H1 (cell line): ENCODE results near the gene UBE2D2. TPM values are rescaled to one million over a fixed set of nuclear protein-coding genes. Genes with fewer than 3 reads are reported as not detected.

ENCODE experiments used
- CTCF ChIA-PET: fragments of 300-600 bp; sonication (Branson Sonifier 250); formaldehyde crosslinking; loops from one replicate; lab custom pipeline; 2021; ENCODE audit not compliant: partially characterized antibody; lab: Charles Lee
- POLR2A ChIA-PET: fragments of 300-600 bp; sonication (Branson Sonifier 250); formaldehyde crosslinking; loops from one replicate; lab custom pipeline; 2021; ENCODE audit warnings: inconsistent platforms; ENCODE audit not compliant: partially characterized antibody; lab: Charles Lee
- DNase-seq, 2 experiments: peaks; one replicate each; pipeline versions ENCODE4 v3.0.0 to v3.0.0-alpha.2; 2010 to 2022; ENCODE audit warnings: low spot score in 2 of 2, low read depth in 1 of 2, mixed read lengths in 1 of 2
- FAIRE-seq: peaks from 2 replicates; lab custom pipeline; 2011; peaks lifted over from hg19 to GRCh38; lab: Jason Lieb, UNC
- H2AFZ ChIP-seq: 2 replicates; pipeline ENCODE4 v1.8.1; 2012; ENCODE audit warnings: low read length, inconsistent platforms
- H2AK5ac ChIP-seq: 2 replicates; pipeline ENCODE4 v1.6.1; 2013; ENCODE audit warnings: low read depth, low read length
- H2BK120ac ChIP-seq: replicated peaks from 2 replicates; pipeline ENCODE3; 2013; ENCODE audit warnings: low read depth, low read length, inconsistent platforms
- H2BK12ac ChIP-seq: 2 replicates; pipeline ENCODE4 v1.6.1; 2013; ENCODE audit warnings: low read depth, low read length
- H2BK15ac ChIP-seq: 2 replicates; pipeline ENCODE4 v1.6.1; 2013; ENCODE audit warnings: low read length
- H2BK20ac ChIP-seq: 2 replicates; pipeline ENCODE4 v1.6.1; 2013; ENCODE audit warnings: low read length
- H2BK5ac ChIP-seq: 2 replicates; pipeline ENCODE4 v1.6.1; 2013; ENCODE audit warnings: low read depth, low read length
- H3K14ac ChIP-seq: 2 replicates; pipeline ENCODE4 v1.6.1; 2013; ENCODE audit warnings: inconsistent platforms; ENCODE audit not compliant: insufficient read length
- H3K18ac ChIP-seq: 2 replicates; pipeline ENCODE4 v1.6.1; 2013; ENCODE audit warnings: low read length; ENCODE audit errors: extremely low read depth
- H3K23ac ChIP-seq: 2 replicates; pipeline ENCODE4 v1.6.1; 2013; ENCODE audit warnings: inconsistent platforms; ENCODE audit not compliant: insufficient read length
- H3K23me2 ChIP-seq: 2 replicates; pipeline ENCODE4 v1.6.1; 2013; ENCODE audit warnings: low read depth, low read length
- H3K27ac ChIP-seq: 2 replicates; pipeline ENCODE4 v1.6.1; 2011; ENCODE audit warnings: low read depth, low read length, inconsistent platforms
- H3K27me3 ChIP-seq, 4 experiments: replicated peaks in 1 of 4; 1 replicate in 1 of 4; 2 replicates in 3 of 4; pipeline versions ENCODE4 v1.6.1 to v1.8.1; 2011 to 2013; ENCODE audit warnings: low read length in 3 of 4, mild to moderate bottlenecking in 3 of 4, inconsistent platforms in 2 of 4, mixed read lengths in 2 of 4, moderate library complexity in 1 of 4; ENCODE audit not compliant: control insufficient read depth in 3 of 4, insufficient read depth in 3 of 4; ENCODE audit errors: extremely low read depth in 1 of 4
- H3K36me3 ChIP-seq, 4 experiments: 2 replicates each; pipeline versions ENCODE4 v1.6.1 to v1.8.1; 2011 to 2013; ENCODE audit warnings: mild to moderate bottlenecking in 4 of 4, low read length in 3 of 4, moderate library complexity in 2 of 4, control low read depth in 1 of 4, inconsistent platforms in 1 of 4; ENCODE audit not compliant: insufficient read depth in 4 of 4, control insufficient read depth in 2 of 4
- H3K4ac ChIP-seq: replicated peaks from 2 replicates; pipeline ENCODE3; 2013; ENCODE audit warnings: low read length, low read depth, mixed read lengths, inconsistent platforms; ENCODE audit not compliant: insufficient read length
- H3K4me1 ChIP-seq, 4 experiments: replicated peaks in 1 of 4; 1 replicate in 1 of 4; 2 replicates in 3 of 4; pipeline versions ENCODE4 v1.6.1 to v1.8.1; 2011 to 2013; ENCODE audit warnings: low read length in 3 of 4, inconsistent platforms in 2 of 4, mixed read lengths in 1 of 4; ENCODE audit not compliant: insufficient read depth in 4 of 4, control insufficient read depth in 3 of 4
- H3K4me2 ChIP-seq, 2 experiments: 2 replicates each; pipeline versions ENCODE4 v1.6.1 to v1.8.1; 2011 to 2013; ENCODE audit warnings: low read depth in 2 of 2, low read length in 2 of 2, control low read depth in 1 of 2, inconsistent platforms in 1 of 2, mild to moderate bottlenecking in 1 of 2; ENCODE audit not compliant: insufficient read depth in 1 of 2
- H3K4me3 ChIP-seq, 4 experiments: fragments of 200-600, 300-600 bp in 1 of 4; sonication (generic), shearing (Covaris generic), sonication (Bioruptor Twin) in 1 of 4; 2 replicates each; pipeline versions ENCODE4 v1.5.1 to v1.8.1; 2011 to 2016; ENCODE audit warnings: low read length in 4 of 4, low read depth in 3 of 4, control low read depth in 2 of 4, inconsistent platforms in 2 of 4, mild to moderate bottlenecking in 2 of 4, mixed read lengths in 1 of 4, moderate library complexity in 1 of 4; ENCODE audit not compliant: insufficient read depth in 2 of 4; ENCODE audit errors: extremely low read depth in 1 of 4
- H3K56ac ChIP-seq: replicated peaks from 2 replicates; pipeline ENCODE3; 2013; ENCODE audit warnings: low read depth, mild to moderate bottlenecking, mixed read lengths, low read length, inconsistent platforms; ENCODE audit not compliant: insufficient read length
- H3K79me1 ChIP-seq: 2 replicates; pipeline ENCODE4 v1.6.1; 2013; ENCODE audit warnings: low read depth, low read length, control low read depth
- H3K79me2 ChIP-seq, 2 experiments: 2 replicates each; pipeline versions ENCODE4 v1.6.1 to v1.8.1; 2012 to 2013; ENCODE audit warnings: low read length in 2 of 2, mild to moderate bottlenecking in 2 of 2, inconsistent platforms in 1 of 2; ENCODE audit not compliant: insufficient read depth in 2 of 2, control insufficient read depth in 1 of 2
- H3K9ac ChIP-seq, 4 experiments: replicated peaks in 1 of 4; 1 replicate in 1 of 4; 2 replicates in 3 of 4; pipeline versions ENCODE4 v1.6.1 to v1.8.1; 2011 to 2013; ENCODE audit warnings: low read depth in 3 of 4, low read length in 3 of 4, control low read depth in 2 of 4, mild to moderate bottlenecking in 2 of 4, moderate library complexity in 2 of 4, inconsistent platforms in 1 of 4; ENCODE audit errors: extremely low read depth in 1 of 4
- H3K9me3 ChIP-seq, 2 experiments: 2 replicates each; pipeline versions ENCODE4 v1.6.1 to v1.8.1; 2012 to 2013; ENCODE audit warnings: mild to moderate bottlenecking in 2 of 2, moderate library complexity in 2 of 2, control low read depth in 1 of 2, inconsistent platforms in 1 of 2, low read depth in 1 of 2, low read length in 1 of 2, mixed read lengths in 1 of 2; ENCODE audit not compliant: insufficient read depth in 2 of 2
- H4K20me1 ChIP-seq, 2 experiments: replicated peaks in 1 of 2; 2 replicates each; pipeline versions ENCODE3 to v1.8.1; 2011 to 2013; ENCODE audit warnings: inconsistent platforms in 2 of 2, low read length in 2 of 2, mild to moderate bottlenecking in 1 of 2; ENCODE audit not compliant: insufficient read depth in 2 of 2, control insufficient read depth in 1 of 2
- H4K5ac ChIP-seq: 2 replicates; pipeline ENCODE4 v1.6.1; 2013; ENCODE audit warnings: low read length, low read depth, mixed read lengths, inconsistent platforms; ENCODE audit not compliant: insufficient read length
- H4K8ac ChIP-seq: 2 replicates; pipeline ENCODE4 v1.8.0; 2013; ENCODE audit warnings: mild to moderate bottlenecking, moderate library complexity, low read length, inconsistent platforms; ENCODE audit not compliant: insufficient read depth; ENCODE audit errors: extremely low read depth
- H4K91ac ChIP-seq: replicated peaks from 2 replicates; pipeline ENCODE3; 2013; ENCODE audit warnings: low read length, mixed read lengths, inconsistent platforms; ENCODE audit not compliant: insufficient read length
- CTBP2 ChIP-seq: IDR thresholded peaks from 2 replicates; pipeline ENCODE4 v1.7.0; 2011; ENCODE audit warnings: borderline replicate concordance, mild to moderate bottlenecking, moderate library complexity, mixed read lengths, low read length; ENCODE audit not compliant: insufficient read depth, insufficient read length
- polyA plus RNA-seq, 7 experiments: library from polyadenylated mRNA; depleted of rRNA in 3 of 7; stranded (reverse) in 5 of 7; unstranded in 2 of 7; fragments of >200 nt in 5 of 7; fragments of 200-250 nt in 2 of 7; gene quantifications; 1 replicate in 5 of 7; 2 replicates in 1 of 7; 4 replicates in 1 of 7; pipeline versions ENCODE4 v1.2.1 to v1.2.3, GENCODE V29; 2011 to 2013; ENCODE audit warnings: missing spikeins in 2 of 7, mixed read lengths in 2 of 7
- total RNA-seq: library from RNA; stranded (reverse); fragmentation: NEBNext Ultra II Directional; extraction: Animal tissue kit (Norgen Biotek cat#: 25700); gene quantifications from 2 replicates; pipeline ENCODE4 v1.2.1, GENCODE V29; 2021

The UBE2D2 gene
- total and polyA plus RNA-seq, 2 of the 8 experiments (the other 6 are each of a cell fraction or from before 2014, with no cell fraction given), result 66.9 to 203 TPM

DNA sequence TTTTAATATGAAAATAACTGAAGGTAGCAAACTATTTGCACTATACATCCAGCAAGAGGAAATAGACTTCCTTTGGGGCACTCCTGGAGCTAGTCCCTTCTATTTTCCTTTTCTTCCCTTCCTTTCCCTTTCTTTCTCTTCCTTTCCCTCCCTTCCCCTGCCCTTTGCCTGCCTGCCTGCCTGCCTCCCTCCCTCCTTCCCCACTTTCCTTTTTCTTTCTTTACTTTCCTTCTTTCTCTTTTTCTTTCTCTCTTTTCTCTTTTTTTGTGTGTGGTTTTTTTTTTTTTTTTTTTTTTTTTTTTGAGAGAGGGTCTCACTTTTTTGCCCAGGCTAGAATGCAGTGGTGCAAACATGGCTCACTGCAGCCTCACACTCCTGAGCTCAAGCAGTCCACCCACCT, 69.7 kb downstream of the UBE2D2 start:
- H3K4me2 ChIP-seq, result no peak overlapping the region
- no peak overlapping the region for H4K8ac ChIP-seq
- no peaks in the 10 kb centered on the region for H3K9me3 ChIP-seq
- no peaks in the 10 kb centered on the region for H3K79me2 ChIP-seq
- no peak overlapping the region for H2BK15ac ChIP-seq
- ChIA-PET CTCF (interaction anchor here (0.6 to 20.3 kb wide), 11 partner anchors 18 to 230 kb away, joined by 3 to 385 read pairs (median 8); partner anchors contain the start of gene CXXC5), POLR2A (interaction anchor here (0.9 to 1.5 kb wide), 5 partner anchors 16 to 86 kb away, joined by 3 to 4 read pairs (median 3); no protein-coding TSS in a partner anchor)
- H2AK5ac ChIP-seq, result no peak overlapping the region
- no peak overlapping the region for H3K56ac ChIP-seq
- peaks cover 4 to 34% (median 25%) of the 10 kb centered on the region in 4 experiments; a peak in 6 of 8 replicates for H3K36me3 ChIP-seq
- no peak overlapping the region for H3K23ac ChIP-seq
- no peak overlapping the region for H2AFZ ChIP-seq
- no peak overlapping the region for H3K4ac ChIP-seq
- no peak overlapping the region for H2BK5ac ChIP-seq
- no peak overlapping the region for H4K5ac ChIP-seq
- peaks cover 0 to 9% (median 8%) of the 10 kb centered on the region in 4 experiments; a peak in 5 of 7 replicates for H3K4me1 ChIP-seq
- H3K14ac ChIP-seq, result no peak overlapping the region
- DNase-seq (no peak), FAIRE-seq (no peak)
- H3K18ac ChIP-seq, result no peak overlapping the region
- no peaks in the 10 kb centered on the region for H3K79me1 ChIP-seq
- no peak overlapping the region for H3K27ac ChIP-seq
- H2BK120ac ChIP-seq, result no peak overlapping the region
- no peak overlapping the region for H2BK12ac ChIP-seq
- no peak overlapping the region for H3K4me3 ChIP-seq
- H2BK20ac ChIP-seq, result no peak overlapping the region
- H4K91ac ChIP-seq, result no peak overlapping the region
- H3K9ac ChIP-seq, result no peak overlapping the region
- peaks cover 0 to 10% of the 10 kb centered on the region in 2 experiments for H4K20me1 ChIP-seq
- no peaks in the 10 kb centered on the region for H3K27me3 ChIP-seq
- no peaks in the 10 kb centered on the region for H3K23me2 ChIP-seq
- TF ChIP-seq CTBP2, result no peak
